GM21423 (cell line): ENCODE data around the gene CHSY1.

Experiments used
- ATAC-seq: cut with Tn5 transposase; IDR thresholded peaks from one replicate; pipeline ENCODE4 v1.9.1; 2021; ENCODE audit warnings: mild to moderate bottlenecking, moderate library complexity; ENCODE audit not compliant: unreplicated experiment

CHSY1 gene

DNA sequence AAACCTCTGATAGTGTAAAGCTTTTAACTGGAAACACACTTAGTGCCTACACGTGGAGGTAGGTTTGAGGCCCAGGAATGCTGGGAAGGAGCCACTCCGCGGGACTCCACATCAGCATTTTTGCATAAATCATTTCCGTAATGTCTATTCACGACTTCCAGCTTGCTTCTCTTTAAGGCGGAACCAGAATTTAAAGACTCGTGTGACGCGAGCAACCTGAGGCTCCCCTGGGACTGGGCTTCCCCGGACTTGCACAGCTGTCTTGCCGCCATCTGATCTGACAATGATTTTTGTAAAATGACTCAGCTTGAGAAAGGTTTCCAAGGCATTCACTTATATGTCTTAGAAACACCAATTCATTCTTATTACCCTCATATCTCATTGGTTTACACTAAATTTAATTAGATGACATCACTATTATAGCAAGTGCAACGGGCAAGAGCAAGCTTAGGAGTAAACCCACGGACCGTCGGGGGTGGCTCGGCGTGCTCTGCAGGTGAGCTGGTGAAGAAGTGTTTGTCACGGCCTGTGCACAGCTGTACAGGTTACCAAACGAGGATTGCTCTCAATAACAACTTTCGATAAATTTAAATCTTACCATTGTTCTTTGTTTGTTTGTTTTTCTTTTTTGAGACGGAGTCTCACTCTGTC is 95.2 kb downstream of the CHSY1 start:
- ATAC-seq, result peak; percentile 89

DNA sequence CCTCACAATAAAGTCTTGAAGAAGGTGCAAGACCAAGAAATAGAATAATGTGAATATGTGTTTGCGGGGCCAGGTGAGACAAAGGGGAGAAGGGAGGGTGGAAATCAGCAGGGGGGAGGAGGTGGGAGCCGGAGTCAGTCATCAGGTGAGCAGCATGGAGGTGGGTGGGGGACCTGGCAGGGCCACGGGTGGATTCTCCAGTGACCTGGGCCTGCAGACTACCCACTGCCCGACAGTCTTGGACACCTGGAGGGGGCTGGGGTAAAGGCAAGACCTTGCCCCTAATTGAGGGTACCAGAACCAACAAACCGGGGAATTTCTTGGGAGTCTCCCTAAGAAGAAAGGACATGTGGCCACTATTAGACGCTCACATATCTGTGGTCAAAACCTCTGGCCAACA is 95.8 kb downstream of the CHSY1 start:
- no peak for ATAC-seq

DNA sequence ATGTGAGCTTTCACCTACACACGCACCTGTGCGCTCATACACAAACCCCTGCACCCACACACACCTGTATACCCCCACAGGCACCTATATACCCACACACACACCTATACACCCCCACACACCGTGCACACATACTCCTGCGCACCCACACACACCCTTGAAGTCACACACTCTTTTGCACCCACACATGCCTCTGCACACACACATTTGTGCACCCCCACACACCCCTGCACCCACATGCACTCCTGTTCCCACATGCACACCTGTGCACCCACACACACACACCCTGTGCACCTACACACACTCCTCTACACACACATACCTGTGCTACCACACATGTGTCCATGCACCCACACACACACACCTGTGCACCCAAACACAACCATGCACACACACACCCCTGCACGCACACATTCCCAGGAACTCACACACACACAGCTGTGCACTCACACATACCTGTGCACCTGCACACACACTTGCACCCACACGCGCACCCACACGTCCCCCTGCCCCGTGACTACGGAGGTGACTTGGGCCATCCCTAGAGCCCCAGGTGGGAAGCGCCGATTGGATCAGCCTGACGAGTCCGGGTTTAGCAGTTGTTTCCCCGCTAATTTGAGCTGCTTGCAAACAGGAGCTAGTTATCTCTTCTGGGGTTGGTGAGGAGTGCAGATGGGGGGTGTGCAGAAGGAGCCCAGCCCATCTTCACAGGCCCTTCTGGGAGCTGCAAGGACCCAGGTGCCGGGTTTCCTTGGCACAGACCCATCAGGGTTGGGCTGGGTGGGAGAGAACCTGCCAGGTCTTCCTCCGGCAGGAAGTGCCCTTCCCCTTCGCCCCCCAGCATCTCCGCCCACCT is 97.8 kb downstream of the CHSY1 start:
- ATAC-seq, result no peak

DNA sequence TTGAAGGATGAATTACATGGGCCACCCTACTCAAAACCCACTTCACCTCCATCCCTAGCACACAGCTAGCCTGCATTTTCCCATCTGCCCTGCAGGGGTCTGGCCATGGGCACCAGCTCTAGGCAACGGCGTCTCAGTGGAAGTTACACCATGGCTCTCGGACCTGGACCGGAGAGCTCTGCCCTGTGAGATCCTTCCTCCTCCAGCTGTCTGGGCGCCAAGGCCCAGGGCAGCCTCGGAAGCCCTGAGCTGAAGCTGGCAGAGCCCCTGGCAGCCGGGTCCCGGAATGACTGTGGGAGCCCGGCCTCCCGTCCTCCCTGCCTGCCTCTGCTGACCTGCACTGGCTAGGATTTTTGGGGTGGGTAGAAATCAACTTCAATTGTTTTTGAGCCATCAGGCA is 98.9 kb downstream of the CHSY1 start:
- ATAC-seq, result no peak

DNA sequence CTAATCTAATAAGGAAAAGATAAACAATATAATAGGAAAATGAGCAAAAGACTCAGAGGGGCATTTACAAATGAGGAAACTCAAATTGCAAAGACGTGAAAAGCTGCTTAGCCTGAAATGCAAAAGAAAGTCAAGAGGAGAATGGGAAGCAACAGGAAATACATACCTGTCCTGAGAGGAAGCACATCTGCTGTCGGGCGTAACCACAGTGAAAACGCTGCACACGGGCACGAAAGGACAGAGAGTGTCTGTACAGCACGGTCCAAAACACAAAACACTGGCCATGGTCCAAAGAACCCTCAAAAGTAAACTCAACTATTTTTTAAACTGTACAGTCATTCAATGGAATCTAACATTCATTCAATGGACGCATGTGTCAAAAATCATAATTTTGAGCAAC is 100.6 kb downstream of the CHSY1 start:
- ATAC-seq, result no peak

DNA sequence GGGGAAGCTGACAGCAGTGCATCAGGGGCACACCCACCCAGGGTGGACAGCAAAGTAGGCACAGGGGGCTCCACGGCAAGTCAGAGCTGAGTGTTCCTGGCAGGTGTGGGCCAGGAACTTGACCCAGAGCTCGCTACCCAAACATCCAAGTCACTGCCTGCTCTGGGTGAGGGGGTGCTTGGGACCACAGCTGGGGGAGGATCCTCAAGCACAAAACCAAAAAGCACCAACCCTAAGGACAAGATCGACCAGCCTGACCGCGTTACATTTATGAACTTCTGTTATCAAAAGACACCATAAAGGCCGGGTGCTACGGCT is 101.2 kb downstream of the CHSY1 start:
- no peak for ATAC-seq

DNA sequence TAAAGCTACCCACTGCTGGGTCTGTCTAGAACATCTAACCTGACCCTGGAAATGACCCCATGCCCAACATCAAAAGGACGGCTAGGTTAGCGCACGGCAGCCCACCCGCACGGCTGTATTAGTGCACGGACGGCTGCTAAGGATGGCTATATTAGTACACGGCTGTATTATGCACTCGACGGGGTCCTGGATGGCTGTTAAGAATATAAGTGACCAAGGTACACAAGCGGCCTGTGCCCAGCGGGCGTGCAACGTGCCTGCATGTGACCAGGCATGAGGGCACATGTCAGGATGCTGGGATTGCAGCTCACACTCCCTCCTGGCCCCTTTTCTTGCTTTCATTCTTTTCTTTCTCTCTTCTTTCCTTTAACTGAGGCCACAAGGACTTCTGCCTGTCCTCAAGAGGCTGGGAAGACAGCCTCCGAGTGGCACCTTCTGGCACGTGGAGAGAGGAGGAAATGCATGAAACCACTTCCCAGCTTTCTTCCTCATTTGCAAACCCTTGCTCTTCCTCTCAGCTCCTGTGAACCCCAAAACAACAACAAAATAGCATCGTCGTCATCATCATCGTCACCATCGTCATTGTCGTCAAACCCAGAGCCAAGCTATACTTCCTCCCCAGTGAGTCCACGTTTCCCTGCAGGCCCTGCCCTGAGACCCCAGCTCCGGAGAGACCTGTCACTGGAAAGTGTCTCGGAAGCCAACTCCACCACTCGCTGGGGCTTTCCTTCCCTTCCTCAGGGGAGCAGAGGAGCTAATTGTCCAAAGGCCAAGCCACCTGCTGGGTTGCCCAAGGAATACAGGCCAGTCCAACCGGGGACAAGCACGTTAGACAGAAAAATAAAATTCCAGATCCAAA is 101.8 kb downstream of the CHSY1 start:
- no peak for ATAC-seq

DNA sequence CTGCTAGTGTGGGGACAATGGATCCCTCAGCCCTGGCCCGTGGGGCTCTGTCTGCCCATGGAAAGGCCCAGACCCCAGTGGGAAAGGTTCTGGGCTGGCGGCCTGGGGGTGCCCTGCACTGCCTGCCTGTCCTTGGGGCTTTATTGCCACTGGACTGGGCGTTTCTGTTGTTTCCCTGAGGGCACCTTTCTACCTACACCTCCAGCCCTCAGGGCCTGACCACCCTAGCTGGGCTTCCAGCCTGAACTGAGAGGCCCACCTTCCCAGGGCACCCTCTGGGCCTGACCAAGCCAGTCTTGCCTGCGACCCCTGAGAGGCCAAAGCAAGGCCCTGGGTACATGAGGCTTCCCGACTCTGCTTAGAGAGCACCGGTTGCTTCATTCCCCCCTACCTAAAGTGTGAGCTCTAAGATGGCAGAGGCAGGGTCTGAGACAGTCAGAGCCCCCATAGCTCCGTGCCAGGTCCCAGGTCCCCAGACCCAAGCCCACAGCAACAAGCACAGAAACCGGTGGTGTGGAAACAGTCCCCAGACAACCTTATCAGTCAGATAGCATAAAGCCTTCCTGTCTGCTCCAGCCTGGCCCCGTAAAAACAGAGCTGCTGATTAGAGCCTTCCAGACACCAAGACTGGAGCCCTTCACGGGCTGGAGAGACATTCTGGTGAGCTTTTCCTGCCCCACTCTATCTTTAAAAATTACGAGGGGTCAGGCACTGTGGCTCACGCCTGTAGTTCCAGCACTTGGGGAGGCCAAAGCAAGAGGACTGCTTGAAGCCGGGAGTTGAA is 102.8 kb downstream of the CHSY1 start:
- no peak for ATAC-seq

DNA sequence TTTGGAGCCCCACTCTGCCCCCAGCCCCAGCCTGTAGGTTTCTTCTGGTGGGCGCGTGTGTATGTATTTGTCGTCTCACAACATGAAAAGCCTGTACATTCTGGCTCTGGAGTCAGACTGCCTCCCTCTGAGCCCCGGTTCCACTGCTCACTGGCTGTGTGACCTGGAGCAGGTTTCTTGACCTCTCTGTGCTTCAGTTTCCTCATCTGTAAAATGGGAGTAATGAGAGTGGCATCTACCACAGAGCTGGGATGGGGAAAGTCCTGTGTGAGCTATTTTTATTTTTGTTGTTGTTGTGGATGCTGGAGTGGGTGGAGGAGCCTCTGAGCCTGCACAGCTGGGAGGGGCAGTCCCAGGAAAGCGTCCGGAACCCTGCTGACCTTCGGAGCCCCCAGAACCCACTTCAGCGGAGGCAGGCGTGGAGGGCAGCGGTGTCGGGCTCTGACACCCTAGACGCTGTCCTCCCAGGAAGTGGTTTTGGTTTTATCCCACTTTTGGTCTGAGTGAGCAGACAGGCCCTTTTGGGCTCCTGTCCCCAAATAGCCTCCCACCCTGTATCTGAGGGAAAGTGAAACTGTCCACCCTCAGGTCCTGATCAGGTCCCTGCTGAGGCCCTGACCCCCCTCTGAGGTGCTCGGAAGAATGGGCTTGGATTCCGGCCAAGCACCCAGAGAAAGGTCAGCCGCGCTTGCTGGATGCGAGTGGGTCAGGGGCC is 103.5 kb downstream of the CHSY1 start:
- ATAC-seq, result peak; percentile 59

DNA sequence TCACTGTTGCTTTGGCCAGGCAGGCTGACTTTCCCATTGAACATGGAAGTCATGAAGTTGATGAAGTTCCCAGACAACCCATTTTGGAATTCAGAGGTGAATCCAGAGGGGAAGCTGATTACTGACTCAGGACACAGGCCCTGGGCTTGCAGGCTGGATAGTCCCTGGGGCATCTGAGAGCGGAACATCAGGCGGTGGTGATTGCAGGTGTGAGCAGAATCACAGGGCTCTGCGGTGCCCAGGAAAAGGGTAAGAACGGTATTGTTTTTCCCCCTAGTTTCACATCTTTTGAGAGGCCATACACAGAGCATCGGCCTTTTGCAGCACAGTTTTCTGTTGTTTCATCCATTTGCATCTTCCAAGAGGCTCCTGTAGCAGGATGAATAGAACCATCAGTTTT is 104.7 kb downstream of the CHSY1 start:
- ATAC-seq, result no peak

DNA sequence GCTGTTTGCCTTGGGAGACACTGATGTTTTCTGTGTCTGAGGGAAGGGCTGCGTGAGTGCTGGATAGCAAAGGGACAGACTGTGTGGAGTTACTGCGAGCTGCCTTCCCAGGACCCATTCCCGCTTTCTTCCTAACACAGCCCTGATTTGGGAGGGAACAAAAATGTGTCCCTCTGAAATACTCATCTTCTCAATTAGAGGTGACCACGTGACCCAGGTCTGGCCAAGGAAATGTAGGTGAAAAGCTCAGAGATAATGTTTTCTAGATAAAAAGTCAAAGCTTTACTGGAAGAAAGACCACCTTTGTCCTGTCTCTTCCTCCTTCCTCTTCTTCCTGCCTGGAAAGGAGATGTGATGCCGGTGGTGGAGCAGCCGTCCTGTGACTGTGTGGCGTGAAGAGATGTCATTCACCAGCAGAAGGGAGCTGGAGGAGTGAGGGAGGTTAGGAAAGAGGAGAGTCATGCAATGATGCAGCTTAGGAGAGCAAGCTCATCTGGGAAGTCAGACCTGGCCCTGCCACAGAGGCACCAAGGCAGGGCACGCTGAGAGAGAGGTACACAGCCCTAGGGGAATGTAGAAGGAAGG is 105.6 kb downstream of the CHSY1 start:
- no peak for ATAC-seq

DNA sequence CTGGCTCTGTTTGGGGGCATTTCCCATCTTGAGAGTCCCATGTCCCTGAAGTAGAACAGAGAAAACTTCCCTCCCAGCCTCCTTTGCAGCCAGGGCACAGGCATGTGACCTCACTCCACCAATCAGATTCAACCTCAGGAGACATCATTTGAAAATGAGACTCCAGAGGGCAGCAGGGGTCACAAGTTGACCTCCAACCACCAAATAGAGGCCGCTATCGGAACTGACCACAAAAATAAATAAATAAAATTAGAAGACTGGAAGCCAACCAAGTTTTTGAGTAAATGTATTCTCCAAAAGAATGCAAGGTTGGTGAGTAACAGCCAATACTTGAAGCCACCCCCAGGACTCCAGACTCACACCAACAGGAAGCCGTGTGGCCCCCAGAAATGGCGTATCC is 106.5 kb downstream of the CHSY1 start:
- ATAC-seq, result no peak

DNA sequence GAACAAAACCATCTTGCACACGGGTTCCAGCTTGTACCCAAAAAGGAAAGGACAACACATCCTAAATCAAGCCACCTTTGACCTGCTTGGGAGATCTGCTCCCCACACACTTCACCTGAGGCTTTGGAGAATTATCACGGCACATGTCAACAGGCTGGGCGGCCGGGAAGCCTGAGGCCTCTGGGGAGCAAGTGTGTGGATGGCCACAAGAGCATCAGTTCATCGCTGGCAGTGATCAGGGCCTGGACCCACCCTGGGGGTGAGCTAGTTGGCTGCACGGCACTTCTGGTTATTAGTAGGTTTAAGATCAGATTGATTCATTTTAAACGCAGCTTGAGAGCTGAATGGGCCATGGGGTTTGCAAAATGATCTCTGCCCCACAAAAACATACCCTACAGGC is 108.5 kb downstream of the CHSY1 start:
- ATAC-seq, result no peak

DNA sequence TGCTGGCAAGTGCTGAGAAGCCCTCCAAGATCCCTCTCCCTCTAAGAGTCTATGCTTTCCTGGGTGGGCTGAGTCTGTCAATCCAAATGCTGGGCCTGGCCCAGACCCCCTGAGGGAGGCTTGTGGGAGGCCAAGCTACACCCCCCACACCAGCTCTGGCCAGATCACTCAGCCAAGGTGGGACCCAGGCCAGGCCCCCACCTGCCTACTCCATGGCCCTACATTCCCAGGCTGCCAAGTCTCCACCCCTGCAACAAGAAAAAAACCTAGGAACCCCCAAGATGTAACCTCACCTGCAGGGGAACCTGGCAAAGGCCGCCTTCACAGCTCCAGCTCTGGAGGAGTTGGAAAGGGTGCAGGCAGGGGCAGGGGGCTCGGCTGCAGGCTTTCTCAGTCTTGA is 109.1 kb downstream of the CHSY1 start:
- ATAC-seq, result no peak

DNA sequence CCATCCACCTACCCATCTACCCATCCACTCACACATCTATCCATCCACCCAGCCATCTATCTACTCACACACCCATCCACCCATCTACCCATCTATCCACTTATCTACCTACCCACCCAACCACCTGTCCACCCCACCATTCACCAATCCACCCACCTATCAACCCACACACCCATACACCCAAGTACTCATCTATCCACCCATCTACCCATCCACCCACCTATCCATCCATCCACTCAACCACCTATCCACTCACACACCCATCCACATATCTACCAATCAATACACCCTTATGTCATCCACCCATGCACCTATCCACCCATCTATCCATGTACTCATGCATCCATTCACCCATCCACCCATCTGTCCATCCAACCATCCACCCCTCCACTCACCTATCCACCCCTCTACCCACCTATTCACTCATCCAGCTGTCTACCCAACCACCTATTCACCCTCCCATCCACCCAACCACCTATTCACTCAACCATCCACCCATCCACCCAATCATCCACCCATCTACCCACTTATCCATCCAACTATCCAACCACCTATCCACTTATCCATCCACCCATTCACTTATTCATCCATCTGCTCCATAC is 109.8 kb downstream of the CHSY1 start:
- ATAC-seq, result no peak

DNA sequence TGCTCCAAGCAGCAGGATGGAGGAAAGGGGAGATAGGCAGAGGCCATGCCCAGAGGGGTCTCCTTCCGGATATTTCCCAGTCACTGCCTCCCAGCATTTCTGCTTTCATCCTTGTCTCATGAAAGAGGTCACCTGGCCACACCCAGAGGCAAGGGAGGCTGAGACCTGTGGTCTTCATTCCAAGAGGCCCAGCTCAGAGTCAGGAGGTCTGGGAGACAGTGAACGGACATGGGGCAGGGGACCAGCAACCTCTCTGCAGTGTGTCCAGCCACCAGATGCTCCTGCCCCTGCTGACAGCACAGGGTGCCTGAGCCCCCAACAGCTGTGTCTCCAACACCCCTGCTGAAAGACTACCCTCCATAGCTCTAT is 111.2 kb downstream of the CHSY1 start:
- ATAC-seq, result no peak

DNA sequence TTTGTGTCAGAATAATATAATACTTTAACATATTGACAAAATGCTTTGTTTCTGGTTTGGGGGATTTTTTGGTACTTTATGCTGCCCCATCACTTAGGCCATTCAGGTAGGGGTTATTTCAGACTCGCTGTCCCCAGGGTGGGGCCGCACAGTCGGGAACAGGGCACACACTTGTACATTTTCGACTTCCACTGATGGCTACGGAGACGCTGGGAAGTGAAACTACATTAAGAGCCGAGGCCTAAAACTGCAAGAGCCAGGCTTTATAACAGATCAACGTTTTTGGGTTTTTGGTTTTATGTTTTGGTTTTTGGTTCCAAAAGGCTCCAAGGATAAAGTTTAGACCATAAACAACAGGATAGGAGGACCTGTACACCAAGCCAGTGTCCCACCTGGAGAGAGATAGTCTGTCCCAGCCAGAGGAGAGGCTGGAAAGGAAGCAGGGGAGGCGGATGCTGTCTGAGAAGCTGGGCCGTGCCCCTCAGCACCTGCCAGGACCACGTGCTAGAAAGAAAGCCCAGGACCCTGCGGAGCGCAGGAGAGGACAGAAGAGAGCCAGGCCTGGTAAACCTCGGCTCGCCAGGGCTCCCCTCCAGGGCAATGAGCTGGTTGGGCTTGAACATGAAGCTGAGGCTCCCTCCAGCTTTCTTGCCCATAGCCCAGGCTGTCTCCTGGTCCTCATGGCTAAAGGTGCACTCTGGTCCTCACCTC is 111.7 kb downstream of the CHSY1 start:
- no peak for ATAC-seq

DNA sequence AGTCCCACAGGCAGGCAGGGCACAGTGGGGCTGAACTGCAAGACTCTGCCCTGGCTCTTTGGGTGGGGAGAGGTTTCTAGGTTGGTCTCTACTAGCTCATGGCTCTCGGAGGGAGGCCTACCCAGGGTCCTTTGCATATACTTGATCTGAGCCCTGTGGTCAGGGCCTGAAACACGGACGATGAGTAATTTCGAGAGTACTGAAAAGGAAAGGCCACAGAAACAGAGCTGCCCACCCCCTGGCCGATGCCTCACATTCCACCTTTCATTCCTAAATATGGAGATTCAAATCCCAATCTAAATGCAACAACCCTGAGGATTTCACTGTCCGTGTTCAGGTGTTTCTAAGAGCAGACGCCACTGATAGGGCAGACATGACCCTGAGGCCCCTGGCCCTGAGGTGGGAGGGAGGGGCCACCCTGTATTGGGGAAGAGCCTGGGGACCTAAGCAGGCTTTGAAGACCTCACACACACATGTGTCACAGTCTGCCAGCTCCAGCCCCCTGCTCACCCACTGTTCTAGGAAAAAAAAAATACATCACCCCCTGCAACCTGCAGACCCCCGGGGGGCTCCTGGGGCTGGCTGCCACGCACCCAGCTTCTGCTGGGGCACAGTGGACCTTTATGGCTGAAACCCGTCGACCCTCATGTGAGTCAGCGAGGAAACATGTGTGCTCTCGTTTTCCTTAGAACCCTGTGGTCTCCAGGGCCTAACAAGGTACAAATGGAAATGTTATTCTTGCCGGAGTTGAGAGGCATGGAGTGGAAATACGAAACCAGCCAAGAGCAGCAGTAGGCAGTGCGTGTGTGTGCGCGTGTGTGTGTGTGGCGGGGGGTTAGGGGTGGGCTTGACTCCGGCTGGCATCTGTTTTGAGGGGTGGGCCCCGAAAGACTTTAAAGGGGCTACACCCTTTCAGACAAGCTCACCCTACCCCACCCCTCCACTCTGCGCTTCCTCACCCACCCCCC is 112.7 kb downstream of the CHSY1 start:
- peak; percentile 47 for ATAC-seq
